GDM1 (cell line): ENCODE data around the gene WDFY4.

ENCODE experiments used
- DNase-seq: peaks from one replicate; lab custom pipeline; 2025; lab: John Stamatoyannopoulos, UW

The WDFY4 gene

GRCh38 chr10:48771234-48771633 is 86.6 kb downstream of the WDFY4 start:
- DNase-seq = no peak

- DNase-seq = no peak
Observed at GRCh38 chr10:48772059-48772458, 87.4 kb downstream of the WDFY4 start.

- DNase-seq = no peak
Observed at GRCh38 chr10:48773580-48773979, 88.9 kb downstream of the WDFY4 start.

- no peak for DNase-seq
Observed at GRCh38 chr10:48774416-48775205, 89.9 kb downstream of the WDFY4 start.

GRCh38 chr10:48775206-48775517 is 90.5 kb downstream of the WDFY4 start:
- DNase-seq = no peak

GRCh38 chr10:48776005-48776522 is 91.4 kb downstream of the WDFY4 start:
- DNase-seq = no peak

- no peak for DNase-seq
Observed at GRCh38 chr10:48776528-48776927, 91.9 kb downstream of the WDFY4 start.

GRCh38 chr10:48777110-48777509 is 92.4 kb downstream of the WDFY4 start:
- no peak for DNase-seq

GRCh38 chr10:48778193-48778857 is 93.7 kb downstream of the WDFY4 start:
- no peak for DNase-seq

- no peak for DNase-seq
Observed at GRCh38 chr10:48779077-48779476, 94.4 kb downstream of the WDFY4 start.

- no peak for DNase-seq
Observed at GRCh38 chr10:48779546-48780152, 95.0 kb downstream of the WDFY4 start.

GRCh38 chr10:48780341-48780740 is 95.7 kb downstream of the WDFY4 start:
- no peak for DNase-seq

- DNase-seq = no peak
Observed at GRCh38 chr10:48782386-48782785, 97.7 kb downstream of the WDFY4 start.

GRCh38 chr10:48784031-48784430 is 99.4 kb downstream of the WDFY4 start:
- DNase-seq = no peak

GRCh38 chr10:48785796-48786195 is 101.1 kb downstream of the WDFY4 start:
- no peak for DNase-seq

- no peak for DNase-seq
Observed at GRCh38 chr10:48786606-48787282, 102.1 kb downstream of the WDFY4 start.

- DNase-seq = no peak
Observed at GRCh38 chr10:48788554-48788953, 103.9 kb downstream of the WDFY4 start.

- DNase-seq = no peak
Observed at GRCh38 chr10:48789486-48790456, 105.1 kb downstream of the WDFY4 start.

GRCh38 chr10:48790457-48791044 is 105.9 kb downstream of the WDFY4 start:
- DNase-seq = no peak

GRCh38 chr10:48791267-48791928 is 106.7 kb downstream of the WDFY4 start:
- no peak for DNase-seq
